Right lobe of liver (tissue), 6 donors: ENCODE data around the gene CRTC2. TPM values are rescaled to one million over a fixed set of nuclear protein-coding genes. Genes with fewer than 3 reads are reported as not detected.

Experiments
- ATAC-seq, 4 donors: fragments of 200-7000 bp; cut with Tn5 transposase; one replicate each; pipeline ENCODE4 v1.9.1; 2020; ENCODE audit warnings: mild to moderate bottlenecking in 4 of 4, moderate library complexity in 4 of 4
- DNase-seq, 3 donors: peaks; one replicate each; pipeline ENCODE4 v3.0.0-alpha.2; 2020
- H3K27ac ChIP-seq, 3 donors: fragments of 200-600 bp; one replicate each; pipeline ENCODE4 v1.8.0; 2022
- H3K27me3 ChIP-seq, 2 donors: fragments of 200-600 bp; one replicate each; pipeline ENCODE4 v1.8.0; 2022
- H3K36me3 ChIP-seq, 4 donors: fragments of 200-600 bp; sonication (generic) in 1 of 4; one replicate each; pipeline versions ENCODE4 v1.5.1 to v1.8.0; 2017 to 2022; ENCODE audit warnings: control low read depth in 1 of 4
- H3K4me1 ChIP-seq, 4 donors: fragments of 200-600 bp; sonication (generic) in 1 of 4; one replicate each; pipeline versions ENCODE4 v1.5.1 to v1.8.0; 2017 to 2022; ENCODE audit warnings: control low read depth in 1 of 4
- H3K4me3 ChIP-seq, 3 donors: fragments of 200-600 bp; one replicate each; pipeline ENCODE4 v1.8.0; 2022
- H3K9me3 ChIP-seq, 4 donors: fragments of 200-600 bp; sonication (generic) in 1 of 4; one replicate each; pipeline versions ENCODE4 v1.5.1 to v1.8.0; 2017 to 2022; ENCODE audit warnings: control low read depth in 1 of 4
- CTCF ChIP-seq, 4 donors: fragments of 200-600 bp in 3 of 4; fragments of 450-650 bp in 1 of 4; IDR thresholded peaks; one replicate each; pipeline versions ENCODE4 v1.5.1 to v1.8.0; 2016 to 2022; ENCODE audit warnings: antibody characterized with exemption in 4 of 4, mild to moderate bottlenecking in 2 of 4
- POLR2A ChIP-seq: fragments of 450-650 bp; IDR thresholded peaks from one replicate; pipeline ENCODE4 v1.6.1; 2017; ENCODE audit warnings: antibody characterized with exemption, mild to moderate bottlenecking
- WGBS: methylation state at CpG from one replicate; pipeline ENCODE4 v1.1.6; 2018; ENCODE audit warnings: low coverage, low lambda C conversion rate; ENCODE audit not compliant: insufficient coverage; ENCODE audit errors: missing lambda C conversion rate; 5-methylcytosine and 5-hydroxymethylcytosine counted together
- intact Hi-C, 2 donors: fragments of 100-400 bp; cut with DNase I; formaldehyde crosslinking; loops; one replicate each; pipeline versions ENCODE4 v1.11.2 to v1.14.1; 2022
- total RNA-seq, 6 experiments: library from RNA; depleted of rRNA in 2 of 6; stranded (reverse); fragments of >200 nt in 2 of 6; fragmentation: NEBNext Ultra II Directional in 3 of 6; extraction: Animal tissue kit (Norgen Biotek cat#: 25700) in 3 of 6; gene quantifications; one replicate each; pipeline versions ENCODE4 v1.1.0 to v1.2.4, GENCODE V29; 2016 to 2023
- donor health status: DM: no; HTN: yes; CAD: no.
- donor health status: DM: no; HTN: no; CAD: no.
- donor health status: DM: no; HTN: no; CAD: no.
- donor health status: DM: no; HTN: yes; CAD: no.
- donor health status: DM: no; HTN: yes; CAD: no.

The CRTC2 gene
- total RNA-seq, 6 experiments from 2014 or later, result 4.8 to 19.5 (median 18.3) TPM

GRCh38 chr1:153970346-153970745, 11.9 kb upstream of the CRTC2 start:
- Histone ChIP-seq H3K4me3 (no peak overlapping the region), H3K4me1 (peaks cover 0 to 11% (median 3%) of the 10 kb centered on the region in 4 donors), H3K9me3 (no peaks in the 10 kb centered on the region), H3K27ac (no peak overlapping the region), H3K36me3 (peaks cover 0 to 18% (median 9%) of the 10 kb centered on the region in 4 donors), H3K27me3 (no peaks in the 10 kb centered on the region)
- no peak for DNase-seq
- intact Hi-C loops, result no loop called here
- no peak for TF ChIP-seq CTCF (IDR thresholded peaks at IDR 0.05)
- no peak for TF ChIP-seq POLR2A
- 80% methylated on average over 1 of the region's 2 CpGs for WGBS
- ATAC-seq, result no peak

GRCh38 chr1:153968972-153969371, 10.6 kb upstream of the CRTC2 start:
- intact Hi-C loops, result no loop called here
- Histone ChIP-seq H3K27ac (no peak overlapping the region), H3K27me3 (no peaks in the 10 kb centered on the region), H3K4me3 (no peak overlapping the region), H3K36me3 (peaks cover 0 to 6% (median 2%) of the 10 kb centered on the region in 4 donors), H3K4me1 (peaks cover 0 to 19% (median 7%) of the 10 kb centered on the region in 4 donors), H3K9me3 (no peaks in the 10 kb centered on the region)
- ATAC-seq (no peak), DNase-seq (no peak)
- TF ChIP-seq POLR2A (no peak), CTCF (IDR thresholded peaks at IDR 0.05) (no peak)
- WGBS, result no CpG with 5 or more reads among the region's 2 CpGs

- DNase-seq (no peak), ATAC-seq (no peak)
- TF ChIP-seq CTCF (IDR thresholded peaks at IDR 0.05) (no peak), POLR2A (no peak)
- WGBS, result 26% methylated on average over 10 of the region's 13 CpGs
- Histone ChIP-seq H3K4me3 (peak overlapping the region in 2 of 3 donors; percentile 63 to 65), H3K4me1 (peaks cover 0 to 19% (median 7%) of the 10 kb centered on the region in 4 donors), H3K27me3 (no peaks in the 10 kb centered on the region), H3K9me3 (no peaks in the 10 kb centered on the region), H3K27ac (peak overlapping the region in 1 of 3 donors; percentile 97), H3K36me3 (peaks cover 0 to under 1% (median 0%) of the 10 kb centered on the region in 4 donors)
- intact Hi-C loops, result no loop called here
Observed at GRCh38 chr1:153968408-153968807, 10.0 kb upstream of the CRTC2 start.

GRCh38 chr1:153968000-153968363, 9.6 kb upstream of the CRTC2 start:
- Histone ChIP-seq H3K27ac (peak overlapping the region; percentile 83 to 97 (median 91)), H3K9me3 (no peaks in the 10 kb centered on the region), H3K36me3 (no peaks in the 10 kb centered on the region), H3K4me3 (peak overlapping the region; percentile 44 to 65 (median 63)), H3K4me1 (peaks cover 0 to 19% (median 7%) of the 10 kb centered on the region in 4 donors), H3K27me3 (no peaks in the 10 kb centered on the region)
- TF ChIP-seq POLR2A (no peak), CTCF (IDR thresholded peaks at IDR 0.05) (no peak)
- DNase-seq (peak in 2 of 3 donors; percentile 60 to 72), ATAC-seq (no peak)
- under 1% methylated on average over 8 of the region's 8 CpGs for WGBS
- intact Hi-C loops, result no loop called here
